Measurements from ENCODE around the gene ALDH1A1.

ALDH1A1 gene

DNA sequence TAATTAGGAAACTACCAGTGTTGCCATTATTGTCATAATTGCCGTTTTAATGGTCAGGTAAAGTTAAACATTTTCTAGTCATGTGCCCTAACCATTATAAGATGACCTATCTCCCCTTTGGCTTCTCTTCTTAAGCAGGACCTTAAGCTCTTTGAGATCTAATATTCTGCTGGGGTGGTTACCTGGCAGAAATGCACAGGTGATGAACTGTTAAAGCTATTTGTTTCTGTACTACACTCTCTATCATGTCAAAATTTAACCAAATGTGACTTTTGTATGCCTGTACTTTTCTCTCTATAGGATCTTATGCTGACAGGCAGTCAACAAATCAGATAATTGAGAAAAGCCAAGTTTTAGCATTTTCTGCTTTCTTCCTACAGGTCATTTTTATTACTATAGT is 23.3 kb downstream of the ALDH1A1 start:
- TF ChIP-seq, protein P1, sequence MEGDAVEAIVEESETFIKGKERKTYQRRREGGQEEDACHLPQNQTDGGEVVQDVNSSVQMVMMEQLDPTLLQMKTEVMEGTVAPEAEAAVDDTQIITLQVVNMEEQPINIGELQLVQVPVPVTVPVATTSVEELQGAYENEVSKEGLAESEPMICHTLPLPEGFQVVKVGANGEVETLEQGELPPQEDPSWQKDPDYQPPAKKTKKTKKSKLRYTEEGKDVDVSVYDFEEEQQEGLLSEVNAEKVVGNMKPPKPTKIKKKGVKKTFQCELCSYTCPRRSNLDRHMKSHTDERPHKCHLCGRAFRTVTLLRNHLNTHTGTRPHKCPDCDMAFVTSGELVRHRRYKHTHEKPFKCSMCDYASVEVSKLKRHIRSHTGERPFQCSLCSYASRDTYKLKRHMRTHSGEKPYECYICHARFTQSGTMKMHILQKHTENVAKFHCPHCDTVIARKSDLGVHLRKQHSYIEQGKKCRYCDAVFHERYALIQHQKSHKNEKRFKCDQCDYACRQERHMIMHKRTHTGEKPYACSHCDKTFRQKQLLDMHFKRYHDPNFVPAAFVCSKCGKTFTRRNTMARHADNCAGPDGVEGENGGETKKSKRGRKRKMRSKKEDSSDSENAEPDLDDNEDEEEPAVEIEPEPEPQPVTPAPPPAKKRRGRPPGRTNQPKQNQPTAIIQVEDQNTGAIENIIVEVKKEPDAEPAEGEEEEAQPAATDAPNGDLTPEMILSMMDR (IDR thresholded peaks at IDR 0.05; ENCODE audit: insufficient read depth, missing control alignments), result no peak
- no peak for FAIRE-seq
- DNase-seq (ENCODE audit: insufficient read length, low spot score), result no peak

DNA sequence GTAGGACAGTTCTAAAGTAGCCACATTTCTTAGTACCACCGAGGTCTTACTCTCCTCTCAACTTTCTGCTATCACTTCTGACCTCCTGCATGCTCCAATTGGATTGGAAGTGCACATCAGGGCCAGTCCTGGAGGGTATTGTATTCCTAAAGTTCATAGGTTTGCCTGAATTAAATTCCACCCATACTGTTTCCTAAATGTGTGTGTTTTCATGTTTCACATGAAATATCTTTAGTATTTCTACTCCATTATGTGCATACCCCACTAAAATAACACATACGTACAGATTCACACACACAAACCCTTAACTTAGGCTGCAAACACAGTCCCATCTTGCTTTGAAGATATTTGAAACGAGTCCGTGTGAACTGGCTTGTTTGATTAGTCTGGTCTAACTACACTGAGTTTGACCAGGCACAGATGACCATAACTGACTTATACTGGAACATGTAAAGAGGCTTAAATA is 24.8 kb downstream of the ALDH1A1 start:
- DNase-seq (ENCODE audit: insufficient read length, low spot score) (no peak), FAIRE-seq (no peak)
- TF ChIP-seq, protein P1 (IDR thresholded peaks at IDR 0.05; ENCODE audit: insufficient read depth, missing control alignments), result no peak

DNA sequence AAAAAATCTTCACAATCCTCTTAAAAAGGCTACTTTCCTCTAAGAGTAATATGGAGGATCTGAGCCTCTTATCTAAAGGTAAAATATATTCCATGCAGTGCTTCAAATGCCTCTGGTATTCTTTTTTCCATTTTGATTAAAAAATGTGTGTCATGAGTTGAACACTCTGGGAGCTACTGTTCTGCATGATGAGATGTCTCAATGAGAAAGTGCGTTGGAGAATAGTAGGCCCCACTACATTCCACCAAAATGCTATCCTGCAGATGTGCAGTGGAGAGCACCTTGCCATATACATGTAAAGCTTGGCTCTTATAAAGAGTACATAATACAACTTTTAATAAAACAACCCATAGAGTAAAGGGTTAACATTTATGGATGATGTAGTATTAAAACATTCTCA is 26.3 kb downstream of the ALDH1A1 start:
- DNase-seq (ENCODE audit: insufficient read length, low spot score), result no peak
- FAIRE-seq, result no peak
- TF ChIP-seq, protein P1 (IDR thresholded peaks at IDR 0.05; ENCODE audit: insufficient read depth, missing control alignments), result no peak

DNA sequence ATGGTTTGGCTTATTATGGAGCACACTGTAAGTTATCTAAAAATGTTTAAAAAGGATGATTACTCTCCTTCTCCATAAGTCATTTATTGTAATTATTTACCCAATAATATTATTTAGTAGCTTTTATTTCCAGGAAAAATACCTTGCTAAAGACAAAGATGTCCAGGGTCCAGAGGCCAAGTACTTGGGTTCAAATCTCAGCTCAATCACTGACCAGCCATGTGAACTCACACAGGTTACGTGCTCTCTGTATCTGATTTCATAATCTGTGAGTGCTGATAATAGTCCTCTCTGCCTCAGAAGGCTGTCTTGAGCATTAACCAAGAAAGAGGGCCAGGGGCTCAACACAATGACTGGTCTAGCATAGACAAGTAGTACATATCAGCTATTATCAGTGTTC is 27.0 kb downstream of the ALDH1A1 start:
- FAIRE-seq, result no peak
- DNase-seq (ENCODE audit: insufficient read length, low spot score), result no peak
- TF ChIP-seq, protein P1 (IDR thresholded peaks at IDR 0.05; ENCODE audit: insufficient read depth, missing control alignments), result no peak

DNA sequence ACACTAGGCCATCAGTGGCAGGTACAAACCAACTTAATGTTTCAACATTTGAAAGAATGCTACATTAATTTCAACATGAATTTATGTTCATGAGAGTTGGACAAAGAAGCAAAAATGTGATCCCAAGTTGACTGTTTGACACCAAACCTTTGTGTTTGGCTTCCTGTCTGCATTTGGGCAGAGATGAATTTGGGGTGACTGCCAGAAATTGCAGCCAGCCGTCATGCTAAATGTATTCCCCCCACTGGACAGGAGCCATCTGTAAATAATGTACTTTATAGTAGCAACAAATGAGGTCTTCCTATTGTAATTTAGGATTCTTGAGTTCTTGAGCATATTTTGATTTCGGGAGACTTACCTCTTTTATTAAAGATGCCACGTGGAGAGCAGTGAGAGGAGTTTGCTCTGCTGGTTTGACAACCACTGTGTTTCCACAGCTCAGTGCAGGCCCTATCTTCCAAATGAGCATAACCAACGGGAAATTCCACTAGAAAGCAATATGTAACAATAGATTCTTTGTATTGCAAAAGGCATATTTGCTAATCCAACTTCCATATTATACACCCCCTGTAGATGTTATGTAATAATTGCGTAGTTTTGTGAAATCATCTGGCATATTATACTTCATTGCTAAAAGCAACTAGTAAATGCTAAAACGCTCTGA is 27.6 kb downstream of the ALDH1A1 start:
- DNase-seq (ENCODE audit: insufficient read length, low spot score) (no peak), FAIRE-seq (no peak)
- TF ChIP-seq, protein P1 (IDR thresholded peaks at IDR 0.05; ENCODE audit: insufficient read depth, missing control alignments), result no peak

DNA sequence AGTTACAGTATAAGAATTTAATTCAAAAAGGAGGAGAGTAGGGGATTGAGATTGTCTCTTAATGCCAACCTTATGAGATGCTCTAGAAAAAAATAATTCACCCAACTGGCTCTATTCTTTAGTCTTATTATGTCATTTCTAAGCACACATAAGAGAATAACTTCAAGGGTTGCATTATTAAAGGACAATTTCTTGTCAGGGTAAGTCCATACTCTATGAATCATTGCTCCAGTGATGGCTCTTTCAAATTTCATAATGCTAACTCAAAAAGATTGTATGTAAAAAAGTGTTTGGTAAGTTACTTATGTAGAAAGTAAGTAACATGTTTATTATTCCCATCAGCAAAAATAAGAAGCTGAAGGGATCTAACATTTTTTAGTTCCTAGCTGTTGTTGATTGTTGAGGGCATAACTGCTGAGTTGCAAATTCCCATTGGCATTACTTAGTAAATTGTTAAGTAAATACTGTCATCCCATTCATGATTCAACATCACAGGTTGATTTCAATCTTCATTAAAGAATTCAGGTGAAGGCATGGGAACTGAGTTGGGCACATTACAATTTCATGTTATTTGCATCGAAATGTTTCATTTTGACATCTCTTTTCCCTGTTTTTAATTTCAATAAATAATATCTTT is 28.6 kb downstream of the ALDH1A1 start:
- FAIRE-seq, result no peak
- TF ChIP-seq, protein P1 (IDR thresholded peaks at IDR 0.05; ENCODE audit: insufficient read depth, missing control alignments), result no peak
- DNase-seq (ENCODE audit: insufficient read length, low spot score), result no peak

DNA sequence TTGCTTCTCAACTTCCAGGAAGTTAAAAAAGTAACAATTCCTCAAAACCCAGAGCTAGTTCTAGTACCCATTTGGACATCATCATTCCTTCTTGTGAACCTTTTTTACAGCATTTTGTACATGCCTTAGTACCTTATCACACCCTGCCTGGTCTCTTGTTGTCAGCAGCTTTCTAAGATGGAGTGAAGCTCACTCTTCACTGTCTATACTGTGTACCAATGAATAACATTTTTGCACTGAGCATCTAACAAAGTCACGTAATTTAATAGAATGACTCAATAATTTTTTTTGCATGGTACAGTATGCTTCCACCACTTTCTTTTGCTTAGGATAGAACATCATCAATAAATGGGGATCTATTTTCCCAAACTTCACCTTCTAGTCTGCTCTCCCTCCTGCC is 29.8 kb downstream of the ALDH1A1 start:
- no peak for FAIRE-seq
- DNase-seq (ENCODE audit: insufficient read length, low spot score), result no peak
- TF ChIP-seq, protein P1 (IDR thresholded peaks at IDR 0.05; ENCODE audit: insufficient read depth, missing control alignments), result no peak

All from D721Med (cell line).